Fibroblast of gingiva (primary cell): ENCODE measurements around the gene ZNF311.
"Not testable (repeated sequence)": the region's sequence is repeated elsewhere in the genome, so short reads cannot be mapped to it uniquely, and the experiment has no call there.

Experiments used
- DNase-seq: peaks from one replicate; pipeline ENCODE4 v3.0.0-alpha.2; 2011; ENCODE audit warnings: low read depth

ZNF311 gene

DNA sequence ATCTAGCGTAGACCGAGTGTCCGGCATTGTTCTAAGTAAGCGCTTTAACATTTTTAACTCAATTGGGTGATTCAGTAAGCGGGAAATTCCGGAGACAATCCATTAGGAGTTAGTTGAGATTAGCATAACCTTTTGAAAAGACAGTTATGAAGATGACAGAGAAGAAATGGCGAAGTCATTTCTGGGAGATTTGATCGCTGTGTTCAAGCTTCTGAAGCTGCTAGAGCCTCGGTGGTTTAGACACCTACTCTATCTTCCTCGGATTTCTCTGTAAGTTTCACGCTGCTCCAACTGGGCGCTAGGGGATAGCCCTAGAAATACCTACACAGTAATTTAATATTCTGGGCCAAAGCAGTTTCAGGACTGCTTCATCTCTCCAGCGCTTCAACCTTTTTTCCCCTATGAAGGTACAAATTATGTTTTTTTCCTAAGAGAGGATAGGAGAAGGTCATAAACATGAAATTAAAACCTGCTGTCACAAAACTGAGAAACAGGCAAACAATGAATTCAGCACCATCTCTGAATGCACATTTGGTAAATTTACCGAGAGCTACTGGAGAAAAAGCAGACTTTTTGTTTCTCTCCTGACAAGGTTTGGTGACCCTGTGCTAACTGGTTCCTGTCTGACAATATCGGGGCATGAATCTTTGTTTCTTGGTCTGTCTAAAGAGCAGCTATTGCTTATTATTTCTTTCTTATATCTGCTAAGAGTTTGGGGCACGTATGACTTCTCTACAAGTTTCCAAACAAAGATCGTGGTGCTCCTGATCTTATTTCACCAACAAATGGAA lies 22.4 kb downstream of the ZNF311 start:
- DNase-seq = peak; percentile 44

DNA sequence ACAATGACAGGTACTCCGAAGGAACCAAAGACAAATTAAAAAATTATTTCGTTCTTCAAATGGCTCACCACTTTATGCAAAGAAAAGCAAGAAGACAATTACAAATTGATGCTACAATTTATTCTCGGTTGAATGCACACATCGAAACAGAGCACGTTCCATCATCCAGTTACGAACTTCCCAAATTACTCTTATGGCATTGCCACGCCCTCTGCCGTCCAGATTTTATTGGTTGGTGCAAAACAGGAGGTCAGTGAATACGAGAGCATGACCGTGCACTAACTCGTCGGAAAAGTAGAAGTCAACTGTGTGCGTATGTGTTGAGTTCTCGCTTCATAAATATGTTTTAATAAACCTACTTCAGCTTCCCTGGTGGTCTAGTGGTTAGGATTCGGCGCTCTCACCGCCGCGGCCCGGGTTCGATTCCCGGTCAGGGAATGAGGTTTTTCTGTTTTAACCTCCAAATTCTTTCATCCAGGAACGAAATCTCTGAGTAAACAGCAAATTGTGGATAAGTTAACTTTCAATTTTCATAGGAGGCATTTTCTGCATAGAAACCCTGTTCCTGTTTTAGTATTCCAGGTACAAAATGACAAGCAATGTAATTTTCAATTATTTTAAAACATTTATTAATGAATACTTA lies 23.2 kb downstream of the ZNF311 start:
- DNase-seq = peak; percentile 87

DNA sequence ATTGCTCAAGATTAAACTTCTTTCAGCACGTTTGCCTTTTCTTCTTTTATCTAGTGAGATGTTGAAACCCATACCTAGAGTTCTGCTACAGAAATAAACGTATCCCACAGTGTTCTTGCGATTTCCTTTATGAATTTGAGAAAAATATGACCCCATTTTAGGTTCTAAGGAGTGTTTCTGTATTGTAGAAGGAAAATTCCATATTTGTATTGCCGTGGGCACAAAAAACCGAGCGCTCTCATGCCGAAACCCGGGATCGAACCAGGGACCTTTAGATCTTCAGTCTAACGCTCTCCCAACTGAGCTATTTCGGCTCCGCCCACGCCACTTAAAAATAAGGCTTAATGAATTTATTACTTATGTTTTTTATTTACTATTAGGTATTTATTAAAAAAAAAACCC lies 23.7 kb downstream of the ZNF311 start:
- DNase-seq = peak; percentile 59

DNA sequence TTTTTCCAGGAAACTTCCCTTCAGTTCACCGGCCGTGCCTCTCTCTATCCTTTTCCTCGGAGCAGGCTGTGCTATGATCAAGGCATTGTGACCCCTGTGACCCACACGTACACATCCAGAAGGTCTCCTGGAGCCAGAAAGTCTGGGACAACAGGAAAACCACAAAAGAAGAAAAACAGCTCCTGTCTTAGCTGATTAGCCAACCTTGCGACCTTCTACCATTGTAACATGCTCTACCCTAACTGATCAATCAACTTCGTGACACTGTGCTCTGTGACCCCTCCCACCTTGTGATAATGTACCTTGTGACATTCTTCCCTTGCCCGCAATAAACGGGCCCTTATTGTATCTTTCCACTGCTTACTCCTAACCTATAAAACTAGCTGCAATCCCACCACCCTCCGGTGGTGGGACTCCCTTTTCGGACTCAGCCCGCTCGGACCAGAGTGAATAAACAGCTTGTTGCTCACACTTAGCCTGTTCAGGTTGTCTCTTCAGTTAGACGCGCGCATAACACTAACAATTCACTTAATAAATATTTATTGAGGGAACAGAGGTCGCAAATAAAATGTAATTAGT lies 24.2 kb downstream of the ZNF311 start:
- peak; percentile 55 for DNase-seq

DNA sequence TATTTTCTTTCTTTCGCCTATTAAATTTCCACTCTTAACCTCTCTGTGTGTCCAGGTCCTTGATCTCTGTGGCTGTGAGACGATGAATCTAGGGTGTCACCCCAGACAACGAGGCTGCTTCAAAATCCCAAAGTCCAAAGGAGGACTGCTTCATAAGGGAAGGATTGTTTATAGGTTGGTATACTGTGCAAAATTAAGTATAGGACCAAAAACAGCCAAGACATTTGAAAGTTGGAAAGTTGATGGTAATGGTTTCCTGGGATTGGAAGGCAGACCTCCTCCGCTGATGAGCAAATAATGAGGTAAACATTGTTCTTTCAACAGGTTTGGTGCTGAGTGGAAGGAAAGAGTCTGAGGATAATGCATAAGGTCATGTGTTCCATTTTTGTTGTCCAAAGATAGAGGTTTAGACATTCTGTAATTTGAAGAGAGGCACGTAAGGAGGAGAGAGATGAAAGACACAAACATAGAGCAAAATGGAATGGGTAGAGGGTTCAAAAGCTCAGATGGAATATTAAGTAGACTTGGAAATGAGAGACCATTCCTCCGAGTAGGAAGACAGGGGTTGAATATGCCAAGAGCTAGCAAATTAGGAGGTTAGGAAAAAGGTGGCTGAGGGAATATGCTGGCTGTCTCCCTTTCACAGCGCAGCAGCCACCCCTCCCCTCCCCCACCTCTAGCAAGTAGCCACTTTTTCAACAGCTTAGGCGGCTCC lies 24.8 kb downstream of the ZNF311 start:
- DNase-seq = no peak

DNA sequence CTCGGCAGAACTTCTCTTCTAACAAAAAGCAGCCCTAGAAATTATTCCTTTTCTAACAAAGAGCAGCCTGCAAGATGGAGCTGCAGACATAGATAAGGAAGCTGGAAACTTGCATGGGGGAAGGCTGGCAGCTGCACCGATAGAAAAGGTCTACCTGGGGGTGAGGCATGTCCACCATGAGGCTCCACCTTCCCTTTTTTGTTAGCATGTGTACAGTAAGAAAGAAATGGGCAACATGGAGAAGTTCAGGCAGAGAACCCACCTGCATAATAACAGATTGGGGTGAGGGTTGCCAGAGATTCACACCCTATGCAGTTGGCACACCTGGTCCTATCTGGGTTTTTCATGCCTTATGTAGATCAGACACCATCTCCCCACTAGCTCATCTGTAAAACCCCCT lies 25.4 kb downstream of the ZNF311 start:
- DNase-seq = no peak

DNA sequence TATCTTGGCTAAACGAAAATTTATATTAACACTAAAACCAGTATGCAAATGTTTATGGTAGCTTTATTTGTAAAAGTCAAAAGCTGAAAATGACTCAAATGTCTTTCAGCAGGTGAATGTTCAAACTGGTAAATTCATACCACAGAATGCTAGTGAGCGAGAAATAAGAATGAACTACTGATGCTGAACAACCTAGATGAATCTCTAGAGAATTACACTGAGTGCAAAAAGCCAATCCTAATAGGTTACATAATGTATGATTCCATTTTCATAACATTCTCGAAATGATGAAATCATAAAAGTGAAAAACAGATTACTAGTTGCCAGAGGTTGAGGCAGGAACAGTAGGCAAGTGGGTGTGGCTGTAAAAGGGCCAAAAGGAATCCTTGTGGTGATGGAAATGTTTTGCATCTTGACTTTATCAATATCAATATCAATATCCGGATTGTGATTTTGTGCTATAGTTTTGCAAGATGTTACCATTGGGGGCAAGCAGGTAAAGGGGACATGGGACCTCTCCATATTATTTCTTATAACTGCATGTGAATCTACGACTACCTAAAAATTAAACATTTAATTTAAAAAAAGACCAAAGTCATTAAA lies 26.1 kb downstream of the ZNF311 start:
- DNase-seq = no peak

DNA sequence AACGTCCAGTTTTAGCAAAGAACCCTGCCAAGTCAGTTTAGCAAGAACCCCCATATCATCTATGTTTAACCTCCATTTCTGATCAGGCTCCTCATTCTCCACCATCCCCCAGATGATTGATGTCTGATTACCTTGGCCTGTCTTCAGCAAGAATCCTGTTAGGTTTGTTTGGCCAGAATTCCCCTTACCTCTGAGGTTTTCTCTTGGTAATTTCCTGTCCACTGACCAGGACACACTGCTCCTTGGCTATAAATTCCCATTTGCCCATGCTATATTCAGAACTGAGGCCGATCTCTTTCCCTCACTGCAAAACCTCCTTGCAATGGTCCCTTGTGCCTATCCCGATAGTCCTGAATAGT lies 27.0 kb downstream of the ZNF311 start:
- DNase-seq = no peak

DNA sequence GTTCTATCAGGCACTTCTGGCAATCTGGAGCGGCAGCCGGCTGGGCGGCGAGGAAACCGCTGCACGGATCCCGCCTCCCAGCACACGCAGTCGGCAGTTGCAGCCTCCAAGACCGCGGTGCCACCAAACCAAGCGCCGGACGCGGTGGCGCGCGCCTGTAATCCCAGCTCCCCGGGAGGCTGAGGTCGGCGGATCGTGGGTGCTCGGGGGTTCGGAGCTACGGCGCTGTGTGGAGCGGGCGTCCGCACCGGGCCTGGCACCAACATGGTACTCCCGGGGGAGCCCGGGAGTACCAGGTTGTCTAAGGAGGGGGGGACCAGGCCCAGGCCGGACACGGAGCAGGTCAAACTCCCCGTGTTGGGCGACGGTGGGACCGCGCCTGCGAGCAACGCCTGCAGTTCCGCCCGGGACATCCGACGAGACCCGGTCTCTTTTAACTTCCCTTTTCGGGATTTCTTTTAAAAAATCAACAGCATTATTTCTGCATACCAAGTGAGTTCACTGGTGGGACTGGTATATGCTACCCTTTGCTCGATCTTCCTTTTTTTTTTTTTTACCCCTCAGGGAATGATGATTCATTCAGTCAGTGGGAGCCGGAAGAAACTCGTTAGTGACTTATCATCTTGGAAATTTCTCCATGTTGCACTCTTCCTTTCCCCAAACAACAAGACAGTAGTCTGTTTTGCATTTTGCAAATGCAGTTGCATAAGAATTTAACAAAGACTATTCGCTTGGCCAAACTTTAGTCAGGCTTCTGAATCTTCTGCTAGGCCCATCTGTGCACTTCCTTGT lies 27.6 kb downstream of the ZNF311 start:
- peak; percentile 71 for DNase-seq

DNA sequence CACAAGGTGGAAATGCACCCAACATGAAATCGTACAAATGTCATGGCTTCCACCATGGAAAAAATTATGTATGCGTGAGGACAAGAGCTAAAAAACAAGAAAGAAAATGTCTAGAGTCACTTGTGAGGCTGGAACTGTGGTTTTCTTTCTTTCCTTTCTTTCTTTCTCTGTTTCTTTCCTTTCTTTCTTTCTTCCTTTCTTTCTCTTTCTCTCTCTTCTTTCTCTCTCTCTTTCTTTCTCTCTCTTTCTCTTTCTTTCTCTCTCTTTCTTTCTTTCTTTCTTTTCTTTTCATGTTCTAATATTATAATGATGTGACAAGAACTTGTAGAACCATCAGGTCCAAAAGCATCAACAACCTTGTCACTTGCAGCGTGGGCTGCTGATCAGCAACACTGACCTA lies 28.4 kb downstream of the ZNF311 start:
- no peak for DNase-seq

DNA sequence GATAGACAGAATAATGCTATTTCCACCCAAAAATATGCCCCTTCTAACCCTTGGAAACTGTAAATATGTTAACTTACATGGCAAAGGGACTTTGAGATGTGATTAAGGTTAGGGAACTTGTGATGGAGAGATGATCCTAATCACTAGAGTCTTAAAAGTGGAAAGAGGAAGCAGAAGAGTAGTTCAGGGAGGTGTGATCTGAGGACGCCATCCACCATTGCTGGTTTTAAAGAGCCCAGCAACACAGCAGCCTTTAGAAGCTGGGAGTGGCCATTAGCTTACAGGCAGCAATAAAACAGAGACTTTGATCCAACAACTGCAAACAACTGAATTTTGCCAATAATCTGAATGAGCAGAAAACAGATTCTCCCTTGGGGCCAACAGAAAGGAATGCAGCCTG lies 30.6 kb downstream of the ZNF311 start:
- DNase-seq = no peak

DNA sequence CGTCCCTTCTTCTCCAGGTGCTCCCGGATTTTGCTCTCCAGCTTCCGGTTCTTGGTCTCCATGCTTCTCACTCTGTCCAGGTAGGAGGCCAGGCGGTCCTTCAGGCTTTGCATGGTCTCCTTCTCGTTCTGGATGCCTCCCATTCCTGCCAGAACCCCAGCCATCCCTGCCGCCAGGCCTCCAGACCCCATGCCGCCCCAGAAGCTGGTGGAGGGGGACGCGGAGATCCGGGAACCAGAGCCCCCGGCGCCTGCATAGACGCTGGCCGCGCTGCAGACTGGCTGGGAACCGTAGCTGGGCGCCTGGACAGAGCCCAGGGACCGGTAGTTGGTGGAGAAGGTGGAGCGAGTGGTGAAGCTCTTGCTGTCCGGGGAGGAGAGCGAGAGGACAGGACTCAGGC lies 35.1 kb downstream of the ZNF311 start:
- not testable (repeated sequence) for DNase-seq

DNA sequence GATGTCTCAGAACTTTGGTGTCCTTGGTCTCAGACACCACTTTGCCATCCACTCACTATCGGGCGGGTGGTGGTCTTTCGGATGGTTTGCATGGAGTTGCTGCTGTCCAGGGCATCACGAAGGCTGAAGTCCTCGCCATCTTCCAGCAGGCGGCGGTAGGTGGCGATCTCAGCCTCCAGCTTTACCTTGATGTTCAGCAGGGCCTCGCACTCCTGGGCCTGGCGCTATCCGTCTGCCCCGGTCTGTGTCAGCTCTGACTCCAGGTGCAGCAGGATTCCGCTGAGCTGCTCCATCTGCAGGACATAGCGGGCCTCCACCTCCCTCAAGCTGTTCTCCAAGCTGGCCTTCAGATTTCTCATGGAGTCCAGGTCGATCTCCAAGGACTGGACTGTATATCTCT lies 36.0 kb downstream of the ZNF311 start:
- DNase-seq = no peak

DNA sequence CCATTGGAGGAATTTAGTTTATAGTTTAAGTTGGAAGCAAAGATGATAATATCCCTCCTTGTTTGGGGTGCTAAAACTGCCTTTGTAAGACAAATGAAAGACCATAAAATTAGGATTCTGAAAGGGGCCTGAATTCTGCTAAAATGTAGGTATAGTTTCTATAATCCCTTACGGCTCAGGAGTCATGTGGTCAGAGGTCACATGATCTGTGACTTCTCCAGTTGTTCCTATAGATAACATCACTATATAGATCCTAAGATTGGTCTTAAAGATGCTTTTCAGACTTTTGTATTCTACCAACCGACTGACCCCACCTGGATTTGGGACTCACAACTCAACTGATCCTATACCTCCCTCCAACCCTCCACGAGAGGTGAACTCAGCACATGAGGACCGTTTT lies 36.6 kb downstream of the ZNF311 start:
- DNase-seq = no peak

DNA sequence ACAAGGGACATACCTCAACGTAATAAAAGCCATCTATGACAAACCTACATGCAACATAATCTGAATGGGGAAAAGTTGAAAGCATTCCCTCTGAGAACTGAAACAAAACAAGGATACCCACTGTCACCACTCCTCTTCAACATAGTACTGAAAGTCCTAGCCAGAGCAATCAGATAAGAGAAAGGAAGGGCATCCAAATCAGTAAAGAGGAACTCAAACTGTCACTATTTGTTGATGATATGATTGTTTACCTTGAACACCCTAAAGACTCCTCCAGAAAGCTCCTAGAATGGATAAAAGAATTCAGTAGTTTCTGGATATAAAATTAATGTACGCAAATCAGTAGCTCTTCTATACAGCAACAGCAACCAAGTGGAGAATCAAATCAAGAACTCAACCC lies 39.4 kb downstream of the ZNF311 start:
- no peak for DNase-seq

DNA sequence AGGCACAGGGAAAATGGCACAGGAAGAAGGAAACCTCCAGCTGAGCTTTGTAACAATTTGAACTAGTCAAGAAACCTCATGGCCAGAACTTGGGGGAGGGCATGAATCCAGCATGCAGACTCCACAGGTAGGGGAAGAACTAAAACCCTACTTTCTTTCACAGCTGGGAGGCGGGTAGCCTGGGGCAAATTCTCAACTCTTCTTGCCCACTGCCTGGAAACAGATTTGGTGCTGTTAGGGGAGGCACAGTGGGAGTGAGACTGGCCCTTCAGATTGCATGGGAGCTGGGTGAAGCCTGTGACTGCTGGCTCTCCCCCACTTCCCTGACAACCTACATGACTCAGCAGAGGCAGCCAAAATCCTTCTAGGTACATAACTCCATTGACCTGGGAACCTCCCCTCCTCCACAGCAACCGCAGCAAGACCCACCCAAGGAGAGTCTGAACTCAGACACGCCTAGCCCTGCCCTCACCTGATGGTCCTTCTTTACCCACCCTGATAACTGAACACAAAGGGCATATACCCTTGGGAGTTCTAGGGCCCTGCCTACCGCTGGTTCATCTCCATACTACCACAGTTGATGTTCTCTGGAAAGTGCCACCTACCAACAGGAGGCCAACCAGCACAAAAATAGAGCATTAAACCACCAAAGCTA lies 44.1 kb downstream of the ZNF311 start:
- DNase-seq = no peak

DNA sequence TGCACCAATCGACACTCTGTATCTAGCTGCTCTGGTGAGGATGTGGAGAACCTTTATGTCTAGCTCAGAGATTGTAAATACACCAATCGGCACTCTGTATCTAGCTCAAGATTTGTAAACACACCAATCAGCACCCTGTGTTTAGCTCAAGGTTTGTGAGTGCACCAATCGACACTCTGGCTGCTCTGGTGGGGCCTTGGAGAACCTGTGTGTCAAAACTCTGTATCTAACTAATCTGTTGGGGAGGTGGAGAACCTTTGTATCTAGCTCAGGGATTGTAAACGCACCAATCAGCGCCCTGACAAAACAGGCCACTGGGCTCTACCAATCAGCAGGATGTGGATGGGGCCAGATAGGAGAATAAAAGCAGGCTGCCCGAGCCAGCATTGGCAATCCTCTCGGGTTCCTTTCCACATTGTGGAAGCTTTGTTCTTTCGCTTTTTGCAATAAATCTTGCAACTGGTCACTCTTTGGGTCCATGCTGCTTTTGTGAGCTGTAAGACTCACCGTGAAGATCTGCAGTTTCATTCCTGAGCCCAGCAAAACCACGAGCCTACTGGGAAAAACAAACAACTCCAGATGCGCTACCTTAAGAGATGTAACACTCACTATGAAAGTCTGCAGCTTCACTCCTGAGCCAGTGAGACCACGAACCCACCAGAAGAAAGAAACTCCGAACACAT lies 46.4 kb downstream of the ZNF311 start:
- DNase-seq = not testable (repeated sequence)

DNA sequence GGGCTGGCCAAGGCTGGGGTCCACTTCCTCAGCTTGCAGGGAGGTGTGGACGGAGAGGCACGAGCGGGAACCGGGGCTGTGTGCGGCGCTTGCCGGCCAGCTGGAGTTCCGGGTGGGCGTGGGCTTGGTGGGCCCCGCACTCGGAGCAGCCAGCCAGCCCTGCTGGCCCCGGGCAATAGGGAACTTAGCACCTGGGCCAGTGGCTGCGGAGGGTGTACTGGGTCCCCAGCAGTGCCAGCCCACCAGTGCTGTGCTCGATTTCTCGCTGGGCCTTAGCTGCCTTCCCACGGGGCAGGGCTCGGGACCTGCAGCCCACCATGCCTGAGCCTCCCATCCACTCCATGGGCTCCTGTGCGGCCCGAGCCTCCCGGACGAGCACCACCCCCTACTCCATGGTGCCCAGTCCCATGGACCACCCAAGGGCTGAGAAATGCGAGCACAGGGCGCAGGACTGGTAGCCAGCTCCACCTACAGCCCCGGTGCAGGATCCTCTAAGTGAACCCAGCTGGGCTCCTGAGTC lies 47.3 kb downstream of the ZNF311 start:
- not testable (repeated sequence) for DNase-seq

DNA sequence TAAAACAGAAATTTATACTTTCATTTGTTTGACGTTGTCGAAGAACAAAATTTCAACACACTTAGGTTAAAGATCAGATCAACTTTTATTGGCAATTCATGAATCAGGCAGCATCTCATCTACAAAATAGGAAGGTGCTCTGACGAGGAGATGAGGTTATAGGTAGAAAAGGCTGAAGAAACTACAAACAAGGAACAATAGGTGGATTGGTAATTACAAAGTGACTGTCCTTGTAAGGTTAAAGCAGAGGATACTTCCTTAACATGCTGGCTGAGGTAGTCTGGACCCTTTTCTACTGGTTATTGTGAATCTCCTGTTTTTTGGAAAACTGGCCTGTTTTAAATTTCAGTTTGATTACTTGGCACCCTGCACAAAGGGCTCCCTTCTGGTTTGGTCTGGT lies 48.8 kb downstream of the ZNF311 start:
- no peak for DNase-seq

DNA sequence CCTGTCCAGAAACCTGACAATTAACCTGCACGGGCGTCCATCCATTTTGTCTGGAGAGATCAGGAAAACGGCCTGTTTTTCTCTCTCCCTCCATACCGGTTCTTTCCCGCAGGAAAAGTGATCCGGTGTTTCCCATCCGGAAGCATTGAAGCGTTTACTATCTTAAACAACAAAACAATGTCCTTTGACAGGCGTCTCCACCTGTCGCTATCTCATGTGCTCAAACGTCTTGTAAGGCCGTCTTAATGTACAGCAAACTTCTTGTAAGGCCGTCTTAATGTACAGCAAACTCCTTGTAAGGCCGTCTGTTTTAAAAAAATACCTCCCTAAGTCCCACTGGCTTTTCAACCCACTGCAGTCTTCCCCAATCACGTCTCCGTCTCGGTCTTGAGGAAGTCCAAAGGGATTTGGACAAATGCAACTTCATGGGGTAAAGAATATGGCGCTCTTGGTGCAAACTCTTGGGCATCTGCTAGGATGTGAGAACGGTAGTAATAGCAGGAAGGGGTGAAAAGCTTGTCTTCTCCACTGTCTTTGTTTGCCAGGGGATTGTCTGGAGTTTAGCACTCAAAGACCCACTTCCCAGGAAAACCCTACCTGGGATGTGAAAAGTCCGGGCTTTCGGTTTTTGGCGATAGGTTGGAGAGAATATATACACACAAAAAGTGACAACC lies 51.4 kb downstream of the ZNF311 start:
- DNase-seq = peak; percentile 10
